Testis (tissue), 2 donors: Measurements from ENCODE around the gene CCT4.

Experiments
- POLR2A ChIP-seq: fragments of 450-650 bp; IDR thresholded peaks from one replicate; pipeline ENCODE4 v1.6.1; 2017; ENCODE audit warnings: antibody characterized with exemption, mild to moderate bottlenecking, moderate library complexity
- TF ChIP-seq, protein P1 (sequence below), 3 experiments: fragments of 450-650 bp in 2 of 3; fragments of 200-600 bp in 1 of 3; sonication (generic) in 1 of 3; IDR thresholded peaks; one replicate each; pipeline ENCODE4 v1.5.1; 2016 to 2019; ENCODE audit warnings: antibody characterized with exemption in 3 of 3, mild to moderate bottlenecking in 2 of 3, moderate library complexity in 1 of 3

- TF ChIP-seq, protein P1, sequence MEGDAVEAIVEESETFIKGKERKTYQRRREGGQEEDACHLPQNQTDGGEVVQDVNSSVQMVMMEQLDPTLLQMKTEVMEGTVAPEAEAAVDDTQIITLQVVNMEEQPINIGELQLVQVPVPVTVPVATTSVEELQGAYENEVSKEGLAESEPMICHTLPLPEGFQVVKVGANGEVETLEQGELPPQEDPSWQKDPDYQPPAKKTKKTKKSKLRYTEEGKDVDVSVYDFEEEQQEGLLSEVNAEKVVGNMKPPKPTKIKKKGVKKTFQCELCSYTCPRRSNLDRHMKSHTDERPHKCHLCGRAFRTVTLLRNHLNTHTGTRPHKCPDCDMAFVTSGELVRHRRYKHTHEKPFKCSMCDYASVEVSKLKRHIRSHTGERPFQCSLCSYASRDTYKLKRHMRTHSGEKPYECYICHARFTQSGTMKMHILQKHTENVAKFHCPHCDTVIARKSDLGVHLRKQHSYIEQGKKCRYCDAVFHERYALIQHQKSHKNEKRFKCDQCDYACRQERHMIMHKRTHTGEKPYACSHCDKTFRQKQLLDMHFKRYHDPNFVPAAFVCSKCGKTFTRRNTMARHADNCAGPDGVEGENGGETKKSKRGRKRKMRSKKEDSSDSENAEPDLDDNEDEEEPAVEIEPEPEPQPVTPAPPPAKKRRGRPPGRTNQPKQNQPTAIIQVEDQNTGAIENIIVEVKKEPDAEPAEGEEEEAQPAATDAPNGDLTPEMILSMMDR (IDR thresholded peaks at IDR 0.05): no peak
- no peak for TF ChIP-seq POLR2A
Observed at GRCh38 chr2:61887717-61888266, 664 bp downstream of the CCT4 start.
